Ovary (tissue), 3 donors: ENCODE data around the gene SLFN14.

Experiments used
- CTCF ChIP-seq, 3 donors: fragments of 450-650 bp in 2 of 3; fragments of 200-600 bp in 1 of 3; IDR thresholded peaks; one replicate each; pipeline versions ENCODE4 v1.5.1 to v1.8.0; 2016 to 2022; ENCODE audit warnings: antibody characterized with exemption in 3 of 3, mild to moderate bottlenecking in 1 of 3
- EP300 ChIP-seq: sonication (generic); formaldehyde crosslinking; IDR thresholded peaks from one replicate; pipeline ENCODE4 v1.6.1; 2017; ENCODE audit warnings: antibody characterized with exemption
- donor health status: DM: no; HTN: no; CAD: no.

- TF ChIP-seq CTCF (IDR thresholded peaks at IDR 0.05) (no peak), EP300 (no peak)
Observed at GRCh38 chr17:35523296-35523695, 37.3 kb downstream of the SLFN14 start.
